GM19043 (cell line): ENCODE measurements around the gene BTBD2.

ENCODE experiments used
- ATAC-seq: cut with Tn5 transposase; IDR thresholded peaks from one replicate; pipeline ENCODE4 v1.9.1; 2021; ENCODE audit warnings: low read depth; ENCODE audit not compliant: unreplicated experiment

The BTBD2 gene

GRCh38 chr19:1987197-1988187, 28.0 kb downstream of the BTBD2 start:
- no peak for ATAC-seq

GRCh38 chr19:1986357-1987162, 29.0 kb downstream of the BTBD2 start:
- ATAC-seq = no peak

- ATAC-seq = no peak
Measured at GRCh38 chr19:1985588-1986356, 29.7 kb downstream of the BTBD2 start.

- ATAC-seq = no peak
Measured at GRCh38 chr19:1984357-1984756, 31.2 kb downstream of the BTBD2 start.

DNA sequence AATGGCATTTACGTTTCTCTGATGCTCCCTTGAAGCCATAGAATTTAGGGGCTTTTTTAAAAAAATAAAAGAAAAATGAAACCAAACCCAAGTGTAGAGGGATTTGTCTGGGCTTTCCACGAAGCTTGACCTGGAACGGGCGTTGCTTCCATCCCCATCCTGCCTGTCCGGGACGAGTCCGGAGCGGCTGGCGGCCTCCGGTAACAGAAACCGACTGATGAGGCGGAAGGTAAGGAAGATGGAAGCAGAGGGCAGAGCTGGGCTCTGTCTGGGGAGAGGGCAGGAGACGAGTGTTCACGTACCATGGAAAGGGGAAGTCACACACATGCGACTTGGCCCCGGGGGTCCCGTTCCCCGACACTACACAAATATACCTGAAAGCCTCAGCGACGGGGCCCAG, 34.3 kb downstream of the BTBD2 start:
- ATAC-seq = no peak

GRCh38 chr19:1980809-1981181, 34.7 kb downstream of the BTBD2 start:
- no peak for ATAC-seq

GRCh38 chr19:1980091-1980808, 35.3 kb downstream of the BTBD2 start:
- ATAC-seq = no peak

DNA sequence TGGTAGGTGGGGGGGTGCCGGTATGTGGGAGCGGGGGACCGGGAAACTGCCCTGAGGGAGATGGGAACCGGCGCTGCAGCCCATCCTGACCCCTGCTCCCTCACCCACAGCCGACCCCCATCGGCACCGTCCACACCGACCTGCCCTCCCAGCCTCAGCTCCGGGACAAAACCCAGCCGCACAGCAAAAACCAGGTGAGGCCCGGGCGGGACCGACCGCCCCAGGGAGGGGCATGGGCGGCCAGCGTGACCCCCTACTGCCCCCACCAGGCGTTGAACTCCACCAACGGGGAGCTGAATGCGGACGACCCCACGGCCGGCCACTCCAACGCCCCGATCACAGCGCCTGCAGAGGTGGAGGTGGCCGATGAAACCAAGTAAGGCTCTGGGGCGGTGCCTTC, 35.9 kb downstream of the BTBD2 start:
- no peak for ATAC-seq

DNA sequence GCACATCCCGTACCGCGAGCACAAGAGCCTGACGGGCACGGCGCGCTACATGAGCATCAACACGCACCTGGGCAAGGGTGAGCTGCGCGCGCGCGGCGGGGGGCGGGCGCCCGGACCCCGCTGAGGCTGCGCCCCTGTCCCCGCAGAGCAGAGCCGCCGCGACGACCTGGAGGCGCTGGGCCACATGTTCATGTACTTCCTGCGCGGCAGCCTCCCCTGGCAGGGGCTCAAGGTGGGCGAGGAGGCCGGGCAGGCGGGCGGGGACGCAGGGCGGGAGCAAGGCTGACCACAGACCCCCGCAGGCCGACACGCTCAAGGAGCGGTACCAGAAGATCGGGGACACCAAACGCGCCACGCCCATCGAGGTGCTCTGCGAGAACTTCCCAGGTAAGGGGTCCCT, 36.5 kb downstream of the BTBD2 start:
- ATAC-seq = no peak

- no peak for ATAC-seq
Measured at GRCh38 chr19:1978346-1978894, 37.1 kb downstream of the BTBD2 start.

GRCh38 chr19:1977120-1977519, 38.4 kb downstream of the BTBD2 start:
- no peak for ATAC-seq

DNA sequence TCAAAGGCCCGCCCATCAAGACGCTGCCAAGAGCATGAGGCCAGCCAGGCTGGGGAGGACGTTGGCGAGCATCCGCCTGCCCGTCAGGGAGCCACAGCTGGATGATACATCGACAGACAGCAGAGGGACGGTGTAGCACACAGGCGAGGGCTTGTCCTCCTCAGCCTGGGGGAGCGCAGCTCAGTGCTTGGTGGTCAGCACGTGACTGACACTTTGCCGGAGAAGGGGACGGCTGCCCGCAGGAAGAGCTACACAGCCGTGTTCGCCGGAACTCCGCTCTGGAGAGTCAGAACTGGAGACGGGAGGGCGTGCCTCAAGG, 40.4 kb downstream of the BTBD2 start:
- ATAC-seq = no peak

GRCh38 chr19:1974381-1975161, 40.9 kb downstream of the BTBD2 start:
- ATAC-seq = no peak

DNA sequence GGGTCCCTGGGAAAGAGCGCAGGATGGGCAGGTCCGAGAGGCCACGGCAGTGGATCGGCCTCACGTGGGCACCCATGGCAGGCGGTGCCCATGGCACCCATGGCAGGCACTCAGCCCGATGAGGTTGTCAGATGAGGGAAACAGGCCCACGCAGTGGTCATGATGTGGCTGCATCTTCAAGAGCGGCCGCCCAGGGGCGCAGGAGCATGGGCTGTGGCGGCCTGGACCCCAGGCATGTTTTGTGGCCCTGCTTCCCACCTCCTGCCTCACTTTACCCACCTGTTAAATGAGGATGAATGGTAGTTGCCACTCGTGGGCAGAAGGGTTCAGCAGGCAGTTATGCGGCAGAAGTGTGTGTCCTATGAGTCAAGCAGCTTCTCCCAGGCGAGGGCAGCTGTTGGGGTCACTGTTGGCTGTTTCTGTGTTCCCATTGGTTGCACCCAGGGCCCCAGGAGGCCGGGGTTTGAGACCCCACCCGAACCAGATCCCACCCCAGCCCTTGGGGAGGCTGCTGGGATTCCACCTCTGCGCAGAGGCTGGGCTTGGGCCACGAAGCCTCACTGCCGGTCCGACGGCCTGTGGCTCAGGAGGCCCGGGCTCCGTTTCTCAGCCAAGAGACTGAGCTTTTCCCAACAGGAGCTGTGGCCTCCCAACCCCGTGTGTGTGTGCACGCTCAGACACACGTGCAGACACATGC, 44.6 kb downstream of the BTBD2 start:
- no peak for ATAC-seq

DNA sequence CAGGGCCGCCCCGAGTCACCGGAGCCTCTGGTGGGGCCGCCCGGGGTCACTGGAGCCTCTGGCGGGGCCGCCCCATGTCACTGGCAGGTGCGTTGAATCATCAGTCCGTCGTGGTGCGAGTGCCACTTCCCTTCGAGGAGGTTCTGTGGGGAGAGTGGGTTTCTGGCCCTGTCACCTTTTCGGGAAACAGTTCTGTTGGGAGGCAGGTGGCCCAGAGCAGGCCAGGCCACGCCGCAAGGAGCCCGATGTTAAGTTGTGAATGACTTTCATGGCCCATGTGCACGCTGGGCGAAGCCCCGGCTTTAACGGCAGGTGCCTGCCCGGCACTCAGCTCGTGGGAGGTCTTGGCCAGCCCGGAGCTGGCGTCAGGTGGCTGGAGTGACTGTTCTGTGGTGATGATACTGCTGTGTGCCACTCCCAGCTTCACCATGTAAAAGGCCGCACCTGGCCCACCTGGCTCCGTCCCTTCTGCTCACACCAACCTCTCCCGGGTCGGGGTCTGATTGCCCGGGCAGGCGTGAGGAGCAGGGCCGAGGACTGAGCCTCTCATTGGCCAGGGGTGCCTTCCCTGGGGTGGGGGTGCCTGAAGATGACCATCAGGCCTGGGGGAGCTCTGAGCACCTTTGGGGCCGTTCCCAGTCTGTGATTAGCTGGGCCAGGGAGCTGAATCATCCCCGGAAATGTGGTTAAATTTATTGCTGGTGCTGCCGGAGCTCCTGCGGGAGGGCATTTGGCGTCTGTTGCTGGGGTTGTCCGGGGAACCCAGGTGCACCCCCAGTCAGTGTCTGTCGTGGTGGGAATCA, 45.3 kb downstream of the BTBD2 start:
- no peak for ATAC-seq

DNA sequence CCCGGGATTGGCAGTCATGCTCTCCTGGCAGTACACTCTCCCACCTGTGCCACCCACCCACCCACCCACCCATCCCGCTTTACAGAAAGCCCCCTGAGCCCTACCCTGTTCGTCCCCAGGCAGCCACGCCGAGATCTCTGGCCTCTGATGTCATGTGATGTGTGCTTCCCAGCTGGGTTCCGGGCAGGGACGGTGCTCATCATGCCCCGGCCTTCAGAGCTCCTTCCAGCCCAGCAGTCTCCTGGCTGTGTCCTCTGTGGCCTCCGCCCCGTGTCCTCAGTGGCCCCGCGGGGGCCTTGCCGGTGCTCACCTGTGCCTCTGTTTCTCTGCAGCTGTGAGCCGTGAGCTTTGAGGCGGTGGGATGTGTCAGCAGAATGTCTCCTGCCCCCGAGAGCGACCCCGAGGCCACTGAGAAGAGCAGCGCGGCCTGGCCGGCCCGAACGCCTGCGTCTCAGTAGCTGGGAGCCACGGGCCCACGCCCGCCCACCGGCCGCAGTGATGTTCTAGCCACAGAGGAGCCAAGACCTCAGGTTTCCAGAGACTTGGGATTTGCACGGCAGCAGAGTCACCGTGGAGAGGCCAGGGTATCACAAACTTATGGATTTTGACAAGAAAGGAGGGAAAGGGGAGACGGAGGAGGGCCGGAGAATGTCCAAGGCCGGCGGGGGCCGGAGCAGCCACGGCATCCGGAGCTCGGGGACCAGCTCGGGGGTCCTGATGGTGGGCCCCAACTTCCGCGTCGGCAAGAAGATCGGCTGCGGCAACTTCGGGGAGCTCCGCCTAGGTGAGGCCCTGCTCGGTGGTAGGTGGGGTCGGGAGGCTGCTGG, 46.1 kb downstream of the BTBD2 start:
- no peak for ATAC-seq
